ENCODE results near the gene HSFX2.
"Not testable (repeated sequence)": the region's sequence is repeated elsewhere in the genome, so short reads cannot be mapped to it uniquely, and the experiment has no call there.

HSFX2 gene

GRCh38 chrX:149595214-149595613, at the start of gene HSFX2:
Gene HSFX2 (minus strand): TSS chrX:149595314. CDS start chrX:149594700, 614 bp downstream.
- not testable (repeated sequence) for H3K27ac ChIP-seq; DNase-seq (ENCODE audit: low spot score); H3K4me3 ChIP-seq

DNA sequence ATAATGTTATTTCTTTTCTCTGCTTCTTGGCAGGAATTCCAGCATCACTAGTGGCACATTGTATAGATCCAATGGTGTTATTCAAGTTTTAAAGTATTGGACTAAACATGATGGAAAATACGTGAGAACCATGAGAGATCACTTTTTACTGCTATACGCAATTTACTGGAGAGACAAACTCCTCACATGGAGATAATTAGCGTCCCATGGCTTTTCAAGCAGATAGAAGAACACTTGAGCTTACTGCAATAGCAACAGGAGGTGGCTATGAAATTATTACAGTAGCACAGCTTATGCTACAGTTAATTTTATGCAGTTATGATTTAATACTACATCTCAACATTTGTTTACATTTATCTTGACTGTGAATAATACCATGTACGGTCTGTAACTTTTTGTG, 48.4 kb upstream of the HSFX2 start:
- Histone ChIP-seq H3K4me3 (no peak overlapping the region), H3K27ac (no peak overlapping the region)
- TF ChIP-seq, protein P1, sequence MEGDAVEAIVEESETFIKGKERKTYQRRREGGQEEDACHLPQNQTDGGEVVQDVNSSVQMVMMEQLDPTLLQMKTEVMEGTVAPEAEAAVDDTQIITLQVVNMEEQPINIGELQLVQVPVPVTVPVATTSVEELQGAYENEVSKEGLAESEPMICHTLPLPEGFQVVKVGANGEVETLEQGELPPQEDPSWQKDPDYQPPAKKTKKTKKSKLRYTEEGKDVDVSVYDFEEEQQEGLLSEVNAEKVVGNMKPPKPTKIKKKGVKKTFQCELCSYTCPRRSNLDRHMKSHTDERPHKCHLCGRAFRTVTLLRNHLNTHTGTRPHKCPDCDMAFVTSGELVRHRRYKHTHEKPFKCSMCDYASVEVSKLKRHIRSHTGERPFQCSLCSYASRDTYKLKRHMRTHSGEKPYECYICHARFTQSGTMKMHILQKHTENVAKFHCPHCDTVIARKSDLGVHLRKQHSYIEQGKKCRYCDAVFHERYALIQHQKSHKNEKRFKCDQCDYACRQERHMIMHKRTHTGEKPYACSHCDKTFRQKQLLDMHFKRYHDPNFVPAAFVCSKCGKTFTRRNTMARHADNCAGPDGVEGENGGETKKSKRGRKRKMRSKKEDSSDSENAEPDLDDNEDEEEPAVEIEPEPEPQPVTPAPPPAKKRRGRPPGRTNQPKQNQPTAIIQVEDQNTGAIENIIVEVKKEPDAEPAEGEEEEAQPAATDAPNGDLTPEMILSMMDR (IDR thresholded peaks at IDR 0.05): no peak
- no peak for DNase-seq (ENCODE audit: low spot score)

DNA sequence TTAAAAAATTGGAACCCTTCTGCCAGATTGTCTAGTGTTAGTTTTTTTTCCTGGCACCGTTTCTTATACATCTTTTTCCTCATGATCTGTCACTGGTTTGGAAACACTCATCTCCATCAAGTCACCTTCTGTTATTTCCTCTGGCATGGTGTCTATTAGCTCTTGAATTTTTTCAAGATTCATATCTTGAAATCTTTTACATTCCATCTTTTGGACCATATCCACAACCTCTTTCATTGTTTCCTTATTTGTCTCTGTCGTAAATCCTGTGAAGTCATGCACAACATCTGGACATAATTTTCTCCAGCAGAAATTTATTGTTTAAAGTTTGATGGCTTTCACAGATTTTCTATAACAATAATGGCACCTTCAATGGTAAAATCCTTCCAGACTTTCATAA, 46.7 kb upstream of the HSFX2 start:
- no peak for DNase-seq (ENCODE audit: low spot score)
- H3K27ac ChIP-seq: no peak overlapping the region
- no peak overlapping the region for H3K4me3 ChIP-seq
- TF ChIP-seq, protein P1 (IDR thresholded peaks at IDR 0.05): no peak

DNA sequence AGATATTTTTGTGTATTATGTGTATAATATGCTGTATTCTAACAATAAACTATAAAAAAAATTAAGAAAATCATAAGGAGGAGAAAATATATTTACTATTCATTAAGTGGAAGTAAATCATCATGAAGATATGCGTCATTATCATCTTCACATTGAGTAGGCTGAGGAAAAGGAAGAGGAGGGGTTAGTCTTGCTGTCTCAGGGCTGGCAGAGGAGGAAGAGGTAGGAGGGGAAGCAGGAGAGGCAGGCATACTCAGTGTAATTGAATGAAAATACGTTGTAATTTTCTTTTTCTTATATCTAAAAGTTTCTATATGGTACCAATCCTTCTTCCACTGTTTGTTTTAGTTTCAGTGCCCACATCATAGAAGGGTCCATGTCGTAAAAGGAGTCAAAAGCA, 46.3 kb upstream of the HSFX2 start:
- Histone ChIP-seq H3K27ac (no peak overlapping the region), H3K4me3 (no peak overlapping the region)
- TF ChIP-seq, protein P1 (IDR thresholded peaks at IDR 0.05): no peak
- DNase-seq (ENCODE audit: low spot score): no peak

DNA sequence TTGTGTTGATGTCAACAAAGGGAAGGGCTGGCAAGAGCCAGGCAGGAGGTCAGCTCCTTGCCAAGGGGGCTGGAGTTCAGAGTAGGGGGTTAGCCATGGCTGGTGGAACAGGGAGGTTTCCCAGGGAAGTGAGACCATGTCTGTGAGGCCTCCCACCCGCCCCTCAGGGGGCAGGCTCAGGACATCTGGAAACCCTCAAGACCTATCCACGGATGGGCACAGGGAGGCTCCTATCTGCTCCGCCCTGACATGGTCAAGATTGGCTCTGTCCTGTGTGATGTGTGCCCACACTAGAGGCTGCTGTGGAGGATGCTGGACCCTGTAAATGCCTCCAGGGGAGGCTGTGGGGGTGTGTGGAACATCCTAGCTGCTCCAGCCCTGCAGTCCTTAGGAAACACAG, 44.5 kb upstream of the HSFX2 start:
- no peak overlapping the region for H3K27ac ChIP-seq
- H3K4me3 ChIP-seq: no peak overlapping the region
- TF ChIP-seq, protein P1 (IDR thresholded peaks at IDR 0.05): no peak
- DNase-seq (ENCODE audit: low spot score): no peak

GRCh38 chrX:149638860-149639259, 43.7 kb upstream of the HSFX2 start:
- no peak overlapping the region for H3K4me3 ChIP-seq
- no peak for DNase-seq (ENCODE audit: low spot score)
- TF ChIP-seq, protein P1 (IDR thresholded peaks at IDR 0.05): no peak
- no peak overlapping the region for H3K27ac ChIP-seq

DNA sequence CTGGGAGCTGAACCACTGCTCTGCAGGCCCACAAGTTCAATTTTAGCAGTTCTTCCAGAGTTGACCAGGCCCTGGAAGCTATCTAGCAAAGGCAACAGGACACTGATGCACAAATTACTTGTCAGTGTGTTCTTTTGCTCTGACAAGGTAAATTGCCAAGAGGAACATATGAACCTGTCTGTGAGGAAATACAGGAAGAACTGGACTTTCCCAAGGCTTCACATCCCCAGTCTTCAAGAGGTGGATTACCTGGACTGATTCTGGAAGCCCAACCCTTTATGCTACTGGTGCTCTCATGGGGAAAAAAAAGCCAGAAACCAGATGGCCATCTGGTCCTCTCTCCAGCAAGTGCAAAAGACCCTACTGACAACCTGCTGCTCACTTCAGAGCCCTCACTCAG, 38.4 kb upstream of the HSFX2 start:
- Histone ChIP-seq H3K4me3 (no peak overlapping the region), H3K27ac (no peak overlapping the region)
- DNase-seq (ENCODE audit: low spot score): no peak
- TF ChIP-seq, protein P1 (IDR thresholded peaks at IDR 0.05): no peak
